ENCODE results near the gene GNGT2. TPM values are rescaled to one million over a fixed set of nuclear protein-coding genes. Genes with fewer than 3 reads are reported as not detected.

The GNGT2 gene
- polyA plus RNA-seq, 1 of the 3 experiments (the other 2 are of a cell fraction) = 11.0 TPM

DNA sequence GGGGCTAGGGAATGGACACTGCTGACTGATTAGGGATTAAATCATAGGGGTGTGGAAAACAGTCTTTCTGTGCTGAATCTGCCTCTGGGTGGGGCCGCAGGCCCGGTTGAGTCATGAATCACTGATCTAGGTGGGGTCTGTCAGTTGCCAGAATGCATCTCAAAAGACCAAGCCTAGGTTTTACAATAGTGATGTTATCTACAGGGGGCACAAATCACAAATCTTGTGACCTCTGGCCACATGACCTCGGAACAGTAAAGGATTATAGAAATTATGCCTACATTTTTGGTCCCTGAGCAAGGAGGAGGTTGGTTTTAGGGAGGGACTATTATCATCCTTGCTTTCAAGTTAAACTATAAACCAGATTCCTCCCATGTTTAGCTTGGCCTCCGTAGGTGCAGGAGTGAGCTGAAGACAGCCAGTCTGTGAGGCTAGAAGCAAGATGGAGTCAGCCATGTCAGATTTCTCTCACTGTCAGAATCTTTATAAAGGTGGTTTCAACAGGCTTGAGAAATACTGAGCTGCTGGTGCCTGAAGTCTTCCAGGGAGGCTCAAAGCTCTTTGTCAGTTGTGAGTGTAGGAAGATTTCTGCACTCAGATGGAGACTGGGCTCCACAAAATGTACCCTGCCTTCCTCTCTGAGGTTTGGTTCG lies 12.9 kb downstream of the GNGT2 start:
- no peak for DNase-seq
- H4K20me1 ChIP-seq (ENCODE audit: insufficient read depth) = no peaks in the 10 kb centered on the region
- TF ChIP-seq MXI1 (IDR thresholded peaks at IDR 0.05; ENCODE audit: low read depth, low read length) (no peak), FOSL2 (IDR thresholded peaks at IDR 0.05; ENCODE audit: borderline replicate concordance, low read depth) (no peak), JUND (IDR thresholded peaks at IDR 0.05) (0 out of 2 replicates have a peak, but pooled peaks have one; percentile 6), RAD21 (IDR thresholded peaks at IDR 0.05; ENCODE audit: low read length) (no peak), SMC3 (IDR thresholded peaks at IDR 0.05; ENCODE audit: low read depth, low read length) (no peak)
- no peaks in the 10 kb centered on the region for H3K27me3 ChIP-seq (ENCODE audit: insufficient read depth)
- peaks cover 30% of the 10 kb centered on the region for H3F3A ChIP-seq (replicated peaks; ENCODE audit: insufficient read depth)
- peak overlapping the region; percentile 71 for H2AFZ ChIP-seq (ENCODE audit: low read depth)
- no peaks in the 10 kb centered on the region for H3K9me3 ChIP-seq
- ChIA-PET CTCF (interaction anchor here (0.8 to 8.6 kb wide), 4 partner anchors 17 to 526 kb away, joined by 3 to 77 read pairs (median 4); partner anchors contain the start of gene PHOSPHO1), POLR2A (interaction anchor here (0.6 kb wide), 1 partner anchor 251 kb away, joined by 5 read pairs; no protein-coding TSS in a partner anchor)
- peak overlapping the region in 1 of 2 experiments; percentile 3; a peak in 1 of 4 replicates for H3K27ac ChIP-seq (ENCODE audit: low read depth in 2 of 2, low read length in 1 of 2)
- H3K4me1 ChIP-seq (ENCODE audit: control insufficient read depth in 1 of 2, insufficient read depth in 2 of 2, low read depth in 1 of 2, low read length in 1 of 2) = peaks cover 0 to 6% of the 10 kb centered on the region in 2 experiments; a peak in 2 of 4 replicates
- no peak overlapping the region for H3K9ac ChIP-seq
- H3K4me3 ChIP-seq (ENCODE audit: low read depth in 2 of 2, low read length in 1 of 2) = no peak overlapping the region
- WGBS (ENCODE audit: low lambda C conversion rate) = 22% methylated on average over 5 of the region's 5 CpGs
- no peaks in the 10 kb centered on the region for H3K36me3 ChIP-seq (replicated peaks in 1 of 2; ENCODE audit: control insufficient read depth in 1 of 2, insufficient read depth in 2 of 2, low read length in 1 of 2)
- no peak overlapping the region for H3K4me2 ChIP-seq
- no peaks in the 10 kb centered on the region for H3K9me2 ChIP-seq
- no peaks in the 10 kb centered on the region for H3K79me2 ChIP-seq (ENCODE audit: insufficient read depth)

DNA sequence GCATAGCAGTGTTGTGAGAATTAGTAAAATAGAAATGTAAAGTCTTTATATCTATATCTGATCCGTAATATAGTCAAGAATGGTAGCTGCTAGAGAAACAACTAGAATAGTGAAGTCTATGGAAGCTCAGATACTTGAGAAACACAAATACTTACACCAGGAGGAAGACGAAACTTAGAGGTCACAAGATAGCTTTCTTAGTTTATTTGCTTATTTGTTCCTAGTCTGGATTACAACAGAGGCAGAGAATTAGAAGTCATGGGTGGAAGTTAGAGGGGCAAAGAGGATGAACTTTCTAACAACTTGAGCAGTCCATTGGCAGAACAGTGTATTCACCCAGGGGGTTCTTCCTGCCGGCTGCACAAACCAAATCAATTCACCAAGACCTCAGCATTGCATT lies 13.9 kb downstream of the GNGT2 start:
- WGBS (ENCODE audit: low lambda C conversion rate) = 65% methylated on average over 3 of the region's 3 CpGs
- Histone ChIP-seq H4K20me1 (ENCODE audit: insufficient read depth) (no peaks in the 10 kb centered on the region), H3F3A (replicated peaks; ENCODE audit: insufficient read depth) (peaks cover 27% of the 10 kb centered on the region), H3K36me3 (replicated peaks in 1 of 2; ENCODE audit: control insufficient read depth in 1 of 2, insufficient read depth in 2 of 2, low read length in 1 of 2) (no peaks in the 10 kb centered on the region), H3K9me2 (no peaks in the 10 kb centered on the region), H2AFZ (ENCODE audit: low read depth) (no peak overlapping the region), H3K4me1 (ENCODE audit: control insufficient read depth in 1 of 2, insufficient read depth in 2 of 2, low read depth in 1 of 2, low read length in 1 of 2) (no peaks in the 10 kb centered on the region; a peak in 2 of 4 replicates), H3K27me3 (ENCODE audit: insufficient read depth) (no peaks in the 10 kb centered on the region), H3K79me2 (ENCODE audit: insufficient read depth) (no peaks in the 10 kb centered on the region), H3K4me2 (no peak overlapping the region), H3K9me3 (no peaks in the 10 kb centered on the region), H3K4me3 (ENCODE audit: low read depth in 2 of 2, low read length in 1 of 2) (no peak overlapping the region), H3K27ac (ENCODE audit: low read depth in 2 of 2, low read length in 1 of 2) (no peak overlapping the region), H3K9ac (no peak overlapping the region)
- POLR2A ChIA-PET = no interaction called here
- CTCF ChIA-PET = interaction anchor here (1.5 to 8.6 kb wide), 3 partner anchors 16 to 31 kb away, joined by 4 to 77 read pairs (median 4); partner anchors contain the start of gene PHOSPHO1
- TF ChIP-seq RAD21 (IDR thresholded peaks at IDR 0.05; ENCODE audit: low read length) (no peak), MEF2A (IDR thresholded peaks at IDR 0.05; ENCODE audit: borderline replicate concordance, low read depth) (no peak), FOSL2 (IDR thresholded peaks at IDR 0.05; ENCODE audit: borderline replicate concordance, low read depth) (no peak), NRF1 (IDR thresholded peaks at IDR 0.05; ENCODE audit: low read depth, low read length) (no peak), SMC3 (IDR thresholded peaks at IDR 0.05; ENCODE audit: low read depth, low read length) (no peak), EZH2phosphoT487 (IDR thresholded peaks at IDR 0.05; ENCODE audit: borderline replicate concordance, low read depth) (no peak)
- TF ChIP-seq, protein P1, sequence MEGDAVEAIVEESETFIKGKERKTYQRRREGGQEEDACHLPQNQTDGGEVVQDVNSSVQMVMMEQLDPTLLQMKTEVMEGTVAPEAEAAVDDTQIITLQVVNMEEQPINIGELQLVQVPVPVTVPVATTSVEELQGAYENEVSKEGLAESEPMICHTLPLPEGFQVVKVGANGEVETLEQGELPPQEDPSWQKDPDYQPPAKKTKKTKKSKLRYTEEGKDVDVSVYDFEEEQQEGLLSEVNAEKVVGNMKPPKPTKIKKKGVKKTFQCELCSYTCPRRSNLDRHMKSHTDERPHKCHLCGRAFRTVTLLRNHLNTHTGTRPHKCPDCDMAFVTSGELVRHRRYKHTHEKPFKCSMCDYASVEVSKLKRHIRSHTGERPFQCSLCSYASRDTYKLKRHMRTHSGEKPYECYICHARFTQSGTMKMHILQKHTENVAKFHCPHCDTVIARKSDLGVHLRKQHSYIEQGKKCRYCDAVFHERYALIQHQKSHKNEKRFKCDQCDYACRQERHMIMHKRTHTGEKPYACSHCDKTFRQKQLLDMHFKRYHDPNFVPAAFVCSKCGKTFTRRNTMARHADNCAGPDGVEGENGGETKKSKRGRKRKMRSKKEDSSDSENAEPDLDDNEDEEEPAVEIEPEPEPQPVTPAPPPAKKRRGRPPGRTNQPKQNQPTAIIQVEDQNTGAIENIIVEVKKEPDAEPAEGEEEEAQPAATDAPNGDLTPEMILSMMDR (IDR thresholded peaks at IDR 0.05) = no peak
- TF ChIP-seq, protein P2, sequence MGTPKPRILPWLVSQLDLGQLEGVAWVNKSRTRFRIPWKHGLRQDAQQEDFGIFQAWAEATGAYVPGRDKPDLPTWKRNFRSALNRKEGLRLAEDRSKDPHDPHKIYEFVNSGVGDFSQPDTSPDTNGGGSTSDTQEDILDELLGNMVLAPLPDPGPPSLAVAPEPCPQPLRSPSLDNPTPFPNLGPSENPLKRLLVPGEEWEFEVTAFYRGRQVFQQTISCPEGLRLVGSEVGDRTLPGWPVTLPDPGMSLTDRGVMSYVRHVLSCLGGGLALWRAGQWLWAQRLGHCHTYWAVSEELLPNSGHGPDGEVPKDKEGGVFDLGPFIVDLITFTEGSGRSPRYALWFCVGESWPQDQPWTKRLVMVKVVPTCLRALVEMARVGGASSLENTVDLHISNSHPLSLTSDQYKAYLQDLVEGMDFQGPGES (IDR thresholded peaks at IDR 0.05; ENCODE audit: low read depth, low read length) = no peak
- TF ChIP-seq, protein P3, sequence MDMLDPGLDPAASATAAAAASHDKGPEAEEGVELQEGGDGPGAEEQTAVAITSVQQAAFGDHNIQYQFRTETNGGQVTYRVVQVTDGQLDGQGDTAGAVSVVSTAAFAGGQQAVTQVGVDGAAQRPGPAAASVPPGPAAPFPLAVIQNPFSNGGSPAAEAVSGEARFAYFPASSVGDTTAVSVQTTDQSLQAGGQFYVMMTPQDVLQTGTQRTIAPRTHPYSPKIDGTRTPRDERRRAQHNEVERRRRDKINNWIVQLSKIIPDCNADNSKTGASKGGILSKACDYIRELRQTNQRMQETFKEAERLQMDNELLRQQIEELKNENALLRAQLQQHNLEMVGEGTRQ (IDR thresholded peaks at IDR 0.05; ENCODE audit: borderline replicate concordance, low read depth, low read length) = no peak
- no peak for DNase-seq

Measured in SK-N-SH (cell line).